ENCODE data around the gene BRD1.

The BRD1 gene

DNA sequence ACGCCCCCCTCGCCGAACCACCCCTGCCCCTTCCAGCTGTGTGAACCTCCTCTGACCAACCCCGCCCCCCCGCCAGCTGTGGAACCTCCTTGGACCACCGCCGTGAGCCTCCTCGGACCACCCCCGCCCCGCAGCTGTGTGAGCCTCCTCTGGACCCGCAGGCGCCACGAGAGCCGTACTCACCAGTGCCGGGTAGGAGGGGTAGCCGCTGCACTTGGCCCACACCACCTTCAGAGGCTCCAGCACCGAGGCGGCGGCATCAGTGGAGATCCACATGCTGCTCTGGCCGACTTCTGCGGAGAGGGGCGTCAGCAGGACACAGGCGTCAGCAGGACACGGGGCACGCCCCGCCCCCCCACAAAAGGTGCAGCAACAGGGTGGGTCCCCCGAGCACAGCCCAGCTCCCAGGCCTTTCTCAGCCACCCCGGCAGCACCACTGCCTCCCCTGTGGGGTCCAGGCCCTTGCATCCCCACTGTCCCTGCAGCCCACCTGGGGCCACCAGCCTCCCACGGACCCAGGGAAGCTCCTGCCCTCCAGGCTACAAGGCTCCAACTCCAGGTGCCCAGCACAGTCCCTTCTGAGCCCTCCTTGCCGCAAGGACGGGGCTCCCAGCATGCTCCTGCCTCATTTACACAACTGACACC is 51.7 kb downstream of the BRD1 start:
- no peak for DNase-seq (ENCODE audit: low read depth in 2 of 2)
- no peak overlapping the region for H3K4me3 ChIP-seq (replicated peaks in 1 of 2; ENCODE audit: low read depth in 2 of 2, low read length in 2 of 2)
- no peak for TF ChIP-seq CTCF (IDR thresholded peaks at IDR 0.05; ENCODE audit: low read depth, low read length)

DNA sequence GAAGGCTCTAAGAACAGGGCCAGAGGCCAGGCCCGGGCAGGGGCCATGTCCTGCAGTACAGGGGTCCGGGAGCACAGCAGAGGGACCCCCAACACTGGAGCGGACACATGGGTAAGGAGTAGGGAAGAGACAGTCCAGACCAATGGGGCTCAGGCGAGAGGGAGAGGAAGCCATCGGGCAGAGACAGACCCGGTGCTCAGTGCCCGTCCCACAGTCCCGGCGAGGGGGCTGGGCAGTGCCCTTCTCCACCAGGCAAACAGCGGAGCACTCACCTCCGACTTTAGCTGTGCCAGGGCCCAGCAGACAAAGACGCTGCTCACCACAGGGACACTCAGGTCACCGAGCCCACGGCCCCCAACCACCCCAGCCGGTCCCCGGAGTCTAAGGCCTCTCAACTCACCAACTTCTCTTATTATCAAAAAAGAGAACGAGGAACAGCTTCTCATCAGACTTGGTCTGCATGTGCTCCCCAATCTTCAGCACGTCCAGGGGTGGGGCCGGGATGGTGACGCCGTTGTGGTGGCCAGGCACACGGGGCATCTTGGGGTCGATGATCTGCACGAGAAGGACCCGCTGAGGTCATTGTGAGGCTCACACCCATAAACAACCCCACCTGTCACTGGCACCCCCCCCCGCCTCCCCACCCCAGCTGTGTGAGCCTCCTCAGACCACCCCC is 52.3 kb downstream of the BRD1 start:
- no peak overlapping the region for H3K4me3 ChIP-seq (replicated peaks in 1 of 2; ENCODE audit: low read depth in 2 of 2, low read length in 2 of 2)
- TF ChIP-seq CTCF (IDR thresholded peaks at IDR 0.05; ENCODE audit: low read depth, low read length), result no peak
- no peak for DNase-seq (ENCODE audit: low read depth in 2 of 2)

DNA sequence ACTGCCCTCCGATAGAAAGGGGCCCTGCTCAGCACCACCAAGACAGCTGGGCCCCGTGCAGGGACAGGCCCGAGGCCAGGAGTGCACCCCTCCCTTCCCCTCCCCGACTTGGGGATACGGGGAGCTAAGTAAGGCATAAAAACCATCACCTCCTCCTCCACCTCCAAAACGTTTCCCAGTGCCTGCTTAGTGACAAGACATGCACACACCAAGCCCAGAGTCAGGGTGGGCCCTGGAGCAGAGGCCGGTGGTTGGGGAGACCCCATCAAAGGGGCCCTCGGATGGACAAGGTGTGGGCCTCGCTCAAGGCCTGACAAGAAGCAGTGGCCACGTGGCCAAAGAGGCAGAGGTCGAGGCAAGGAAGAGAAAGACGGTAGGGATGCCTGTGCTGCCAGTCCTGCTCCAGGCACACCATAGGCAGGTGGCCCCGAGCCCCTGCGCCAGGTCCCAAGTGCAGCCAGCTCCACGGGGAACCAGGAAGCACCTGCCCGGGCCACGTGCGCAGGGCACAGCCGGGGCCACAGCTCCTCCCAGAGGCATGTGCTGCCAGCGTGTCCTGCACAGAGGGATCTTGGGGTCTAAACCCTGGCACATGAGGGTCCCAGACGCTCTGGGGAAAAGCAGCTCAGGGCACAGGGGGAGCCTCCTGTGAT is 53.0 kb downstream of the BRD1 start:
- TF ChIP-seq CTCF (IDR thresholded peaks at IDR 0.05; ENCODE audit: low read depth, low read length), result no peak
- DNase-seq (ENCODE audit: low read depth in 2 of 2), result no peak
- no peak overlapping the region for H3K4me3 ChIP-seq (replicated peaks in 1 of 2; ENCODE audit: low read depth in 2 of 2, low read length in 2 of 2)

- no peak for TF ChIP-seq CTCF (IDR thresholded peaks at IDR 0.05; ENCODE audit: low read depth, low read length)
- no peak overlapping the region for H3K4me3 ChIP-seq (replicated peaks in 1 of 2; ENCODE audit: low read depth in 2 of 2, low read length in 2 of 2)
- DNase-seq (ENCODE audit: low read depth in 2 of 2), result no peak
These were observed 53.6 kb downstream of the BRD1 start for GRCh38 chr22:49774046-49774445.

GRCh38 chr22:49773531-49773930 is 54.1 kb downstream of the BRD1 start:
- H3K4me3 ChIP-seq (replicated peaks in 1 of 2; ENCODE audit: low read depth in 2 of 2, low read length in 2 of 2), result no peak overlapping the region
- TF ChIP-seq CTCF (IDR thresholded peaks at IDR 0.05; ENCODE audit: low read depth, low read length), result no peak
- no peak for DNase-seq (ENCODE audit: low read depth in 2 of 2)

GRCh38 chr22:49772692-49773091 is 55.0 kb downstream of the BRD1 start:
- H3K4me3 ChIP-seq (replicated peaks in 1 of 2; ENCODE audit: low read depth in 2 of 2, low read length in 2 of 2), result no peak overlapping the region
- DNase-seq (ENCODE audit: low read depth in 2 of 2), result no peak
- no peak for TF ChIP-seq CTCF (IDR thresholded peaks at IDR 0.05; ENCODE audit: low read depth, low read length)
